ENCODE data around the gene ICOS.
"Not testable (repeated sequence)": the region's sequence is repeated elsewhere in the genome, so short reads cannot be mapped to it uniquely, and the experiment has no call there.

DNA sequence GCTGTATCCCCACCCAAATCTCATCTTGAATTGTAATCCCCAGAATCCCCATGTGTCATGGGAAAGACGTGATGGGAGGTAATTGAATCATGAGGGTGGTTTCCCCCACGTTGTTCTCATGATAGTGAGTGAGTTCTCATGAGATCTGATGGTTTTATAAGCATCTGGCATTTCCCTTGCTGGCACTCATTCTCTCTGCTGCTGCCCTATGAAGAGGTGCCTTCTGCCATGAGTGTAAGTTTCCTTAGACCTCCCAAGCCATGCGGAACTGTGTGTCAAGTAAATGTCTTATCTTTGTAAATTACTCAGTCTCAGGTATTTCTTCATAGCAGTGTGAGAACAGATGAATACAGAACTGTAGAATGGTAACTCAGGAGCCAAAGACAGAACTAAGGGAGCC, 5.3 kb upstream of the ICOS start:
- not testable (repeated sequence) for TF ChIP-seq RXRA (IDR thresholded peaks at IDR 0.05); TAF1 (conservative IDR thresholded peaks at IDR 0.05)

Data from liver (tissue), 2 donors.